H1 (cell line): Measurements from ENCODE around the gene SEMA3F.

Experiments
- BACH1 ChIP-seq: IDR thresholded peaks from 2 replicates; pipeline ENCODE4 v1.6.1; 2012; ENCODE audit warnings: low read length, improper control_type of control experiment
- TF ChIP-seq, protein P1 (sequence below), 3 experiments: IDR thresholded peaks; 1 replicate in 2 of 3; 2 replicates in 1 of 3; pipeline versions ENCODE4 v1.5.1 to v1.6.1; 2011; ENCODE audit warnings: low read length in 3 of 3, mild to moderate bottlenecking in 3 of 3, inconsistent platforms in 2 of 3, low read depth in 1 of 3, moderate library complexity in 1 of 3; ENCODE audit not compliant: insufficient read depth in 1 of 3; ENCODE audit errors: control extremely low read depth in 1 of 3

DNA sequence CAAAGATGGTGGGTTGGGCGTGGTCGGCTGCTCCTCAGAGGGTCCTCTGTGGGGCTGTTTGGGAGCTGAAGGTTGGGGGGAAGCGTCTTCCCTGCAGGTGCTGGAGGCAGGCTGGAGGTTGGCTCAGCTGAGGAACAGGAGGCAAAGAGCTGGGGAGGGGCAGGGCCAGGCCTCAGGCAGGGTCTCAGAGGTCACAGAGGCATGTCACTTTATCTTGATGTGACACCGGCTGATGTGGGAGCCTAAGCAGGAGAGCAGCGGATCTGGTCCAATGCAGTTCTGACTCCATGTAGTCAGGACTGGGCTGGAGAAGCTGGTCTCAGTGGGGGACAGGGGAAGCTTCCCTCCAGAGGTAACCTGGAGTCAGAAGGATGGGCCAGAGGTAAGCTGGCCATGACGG lies 28.6 kb downstream of the SEMA3F start:
- no peak for TF ChIP-seq BACH1
- TF ChIP-seq, protein P1, sequence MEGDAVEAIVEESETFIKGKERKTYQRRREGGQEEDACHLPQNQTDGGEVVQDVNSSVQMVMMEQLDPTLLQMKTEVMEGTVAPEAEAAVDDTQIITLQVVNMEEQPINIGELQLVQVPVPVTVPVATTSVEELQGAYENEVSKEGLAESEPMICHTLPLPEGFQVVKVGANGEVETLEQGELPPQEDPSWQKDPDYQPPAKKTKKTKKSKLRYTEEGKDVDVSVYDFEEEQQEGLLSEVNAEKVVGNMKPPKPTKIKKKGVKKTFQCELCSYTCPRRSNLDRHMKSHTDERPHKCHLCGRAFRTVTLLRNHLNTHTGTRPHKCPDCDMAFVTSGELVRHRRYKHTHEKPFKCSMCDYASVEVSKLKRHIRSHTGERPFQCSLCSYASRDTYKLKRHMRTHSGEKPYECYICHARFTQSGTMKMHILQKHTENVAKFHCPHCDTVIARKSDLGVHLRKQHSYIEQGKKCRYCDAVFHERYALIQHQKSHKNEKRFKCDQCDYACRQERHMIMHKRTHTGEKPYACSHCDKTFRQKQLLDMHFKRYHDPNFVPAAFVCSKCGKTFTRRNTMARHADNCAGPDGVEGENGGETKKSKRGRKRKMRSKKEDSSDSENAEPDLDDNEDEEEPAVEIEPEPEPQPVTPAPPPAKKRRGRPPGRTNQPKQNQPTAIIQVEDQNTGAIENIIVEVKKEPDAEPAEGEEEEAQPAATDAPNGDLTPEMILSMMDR (IDR thresholded peaks at IDR 0.05; ENCODE audit: control extremely low read depth in 1 of 3, insufficient read depth in 1 of 3, low read depth in 1 of 3, low read length in 3 of 3): no peak
